GM12801 (cell line): Measurements from ENCODE around the gene TRERF1.

ENCODE experiments used
- TF ChIP-seq, protein P1 (sequence below): IDR thresholded peaks from one replicate; pipeline ENCODE4 v1.5.1; 2011; ENCODE audit warnings: control low read depth; ENCODE audit not compliant: insufficient read length; ENCODE audit errors: extremely low read depth

The TRERF1 gene

DNA sequence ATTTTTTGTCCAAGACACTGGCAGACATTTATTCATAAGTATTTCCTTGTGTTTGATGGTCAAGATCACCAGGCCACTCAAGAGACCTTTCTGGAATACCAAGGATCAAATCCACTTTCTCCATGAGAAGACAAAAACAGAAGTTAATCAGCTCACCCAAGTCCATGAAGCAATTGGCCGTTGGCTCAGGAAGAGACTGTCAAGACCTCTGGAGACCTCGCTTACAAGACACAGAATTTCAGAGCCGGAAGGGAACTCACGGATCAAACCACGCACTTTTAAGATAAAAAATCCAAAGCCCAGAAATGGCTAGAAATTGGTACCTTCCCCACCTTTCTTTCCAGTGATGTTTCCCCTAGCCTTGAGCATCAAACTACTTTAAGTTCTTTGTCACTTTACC, 3.3 kb downstream of the TRERF1 start:
- TF ChIP-seq, protein P1, sequence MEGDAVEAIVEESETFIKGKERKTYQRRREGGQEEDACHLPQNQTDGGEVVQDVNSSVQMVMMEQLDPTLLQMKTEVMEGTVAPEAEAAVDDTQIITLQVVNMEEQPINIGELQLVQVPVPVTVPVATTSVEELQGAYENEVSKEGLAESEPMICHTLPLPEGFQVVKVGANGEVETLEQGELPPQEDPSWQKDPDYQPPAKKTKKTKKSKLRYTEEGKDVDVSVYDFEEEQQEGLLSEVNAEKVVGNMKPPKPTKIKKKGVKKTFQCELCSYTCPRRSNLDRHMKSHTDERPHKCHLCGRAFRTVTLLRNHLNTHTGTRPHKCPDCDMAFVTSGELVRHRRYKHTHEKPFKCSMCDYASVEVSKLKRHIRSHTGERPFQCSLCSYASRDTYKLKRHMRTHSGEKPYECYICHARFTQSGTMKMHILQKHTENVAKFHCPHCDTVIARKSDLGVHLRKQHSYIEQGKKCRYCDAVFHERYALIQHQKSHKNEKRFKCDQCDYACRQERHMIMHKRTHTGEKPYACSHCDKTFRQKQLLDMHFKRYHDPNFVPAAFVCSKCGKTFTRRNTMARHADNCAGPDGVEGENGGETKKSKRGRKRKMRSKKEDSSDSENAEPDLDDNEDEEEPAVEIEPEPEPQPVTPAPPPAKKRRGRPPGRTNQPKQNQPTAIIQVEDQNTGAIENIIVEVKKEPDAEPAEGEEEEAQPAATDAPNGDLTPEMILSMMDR: no peak

GRCh38 chr6:42446996-42447395, 4.7 kb downstream of the TRERF1 start:
- TF ChIP-seq, protein P1: no peak

- TF ChIP-seq, protein P1: no peak
Measured at GRCh38 chr6:42446370-42446769, 5.4 kb downstream of the TRERF1 start.

DNA sequence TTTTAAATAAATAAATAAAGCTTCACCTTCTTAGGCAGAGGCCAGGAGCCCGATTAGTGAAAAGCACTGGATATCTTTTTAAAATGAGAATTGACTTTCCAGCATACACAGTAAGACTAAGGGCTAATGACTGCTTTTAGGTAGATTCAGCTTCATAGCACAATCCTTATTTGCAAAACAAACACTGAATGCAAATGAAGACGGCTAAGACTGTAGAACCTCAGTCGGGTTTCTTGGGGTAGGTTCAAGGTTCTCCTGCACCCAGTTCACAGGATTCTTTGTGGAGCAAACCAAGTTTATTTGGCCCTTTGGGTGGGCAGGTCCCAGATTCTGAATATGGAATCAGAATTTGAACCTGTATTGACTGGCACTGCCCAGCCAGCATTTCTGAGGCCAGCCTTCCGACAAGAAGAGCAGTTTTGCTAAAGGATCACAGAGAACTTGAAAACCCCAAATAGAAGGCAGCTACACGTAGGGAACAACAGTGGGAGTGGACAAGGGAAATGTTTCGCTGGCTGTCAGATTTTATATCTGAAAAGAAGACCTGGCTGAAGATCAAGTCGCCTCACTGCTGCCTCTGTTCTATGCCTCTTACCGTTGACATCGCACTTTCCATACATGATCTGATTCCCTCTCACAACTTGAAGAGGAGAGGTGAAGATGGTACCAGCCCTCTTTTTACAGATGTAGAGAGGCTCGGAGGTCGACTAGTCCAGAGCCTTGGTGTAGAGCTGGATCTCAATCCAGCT, 8.2 kb downstream of the TRERF1 start:
- TF ChIP-seq, protein P1: no peak

DNA sequence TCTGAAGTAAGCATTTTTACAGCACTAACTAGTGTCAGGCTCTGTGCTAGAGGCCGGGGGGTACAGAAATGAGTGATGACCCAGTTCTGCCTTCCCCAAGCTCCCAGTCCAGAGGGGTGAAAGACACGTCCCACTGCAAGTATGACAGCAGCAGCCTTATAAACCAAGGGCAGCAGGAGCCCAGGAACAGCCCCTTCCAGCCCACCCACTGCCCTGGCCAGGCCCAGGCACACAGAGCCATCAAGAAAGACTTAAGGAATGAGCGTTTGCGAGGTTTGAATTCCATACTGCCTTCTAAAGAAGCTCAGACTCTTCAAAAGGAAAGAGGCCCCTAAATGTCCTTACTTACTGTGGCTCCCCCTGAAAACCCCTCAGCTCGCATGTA, 10.0 kb downstream of the TRERF1 start:
- TF ChIP-seq, protein P1: no peak

DNA sequence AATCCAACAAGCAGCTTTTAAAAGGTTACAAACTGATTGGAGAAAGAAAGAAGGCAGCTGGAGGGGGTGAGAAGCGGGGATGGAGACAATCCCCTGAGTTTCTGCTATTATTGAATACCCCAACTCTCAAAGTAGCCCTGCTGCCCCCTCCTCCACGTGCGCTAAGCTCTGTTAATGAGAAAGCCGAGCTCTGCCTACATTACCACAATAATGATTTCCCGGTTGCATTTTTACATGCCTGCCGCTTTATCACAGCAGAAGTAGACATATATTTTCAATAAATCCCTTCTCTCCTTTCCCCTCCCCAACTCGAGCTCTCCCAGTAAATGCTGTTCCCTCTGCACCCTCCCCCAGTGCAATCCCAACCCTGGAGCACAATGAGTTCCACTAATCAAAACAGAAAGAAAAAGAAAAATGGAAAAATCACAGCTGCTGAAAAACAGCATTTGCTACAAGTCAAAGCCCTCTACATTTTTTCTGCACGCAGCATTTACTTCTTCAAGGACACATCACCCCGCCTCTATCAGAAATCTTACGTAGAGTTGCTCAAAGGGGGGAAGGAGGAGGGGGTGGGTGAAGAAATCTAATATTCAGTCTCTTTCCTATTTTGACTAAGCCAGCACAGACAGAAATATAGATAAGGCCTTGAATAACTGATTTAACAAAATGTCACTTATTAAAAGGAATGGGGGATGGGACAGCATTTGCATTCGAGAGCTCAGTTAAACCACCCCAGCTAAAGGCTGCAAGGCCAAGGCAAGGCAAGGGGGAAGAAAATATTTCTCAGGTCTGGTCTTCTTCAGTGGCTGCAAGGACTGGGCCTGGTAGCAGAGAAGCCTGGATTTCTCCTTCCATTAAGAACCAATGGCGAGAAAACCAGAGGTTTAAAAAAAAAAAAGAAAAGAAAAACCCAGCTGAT, 10.7 kb downstream of the TRERF1 start:
- TF ChIP-seq, protein P1: no peak

DNA sequence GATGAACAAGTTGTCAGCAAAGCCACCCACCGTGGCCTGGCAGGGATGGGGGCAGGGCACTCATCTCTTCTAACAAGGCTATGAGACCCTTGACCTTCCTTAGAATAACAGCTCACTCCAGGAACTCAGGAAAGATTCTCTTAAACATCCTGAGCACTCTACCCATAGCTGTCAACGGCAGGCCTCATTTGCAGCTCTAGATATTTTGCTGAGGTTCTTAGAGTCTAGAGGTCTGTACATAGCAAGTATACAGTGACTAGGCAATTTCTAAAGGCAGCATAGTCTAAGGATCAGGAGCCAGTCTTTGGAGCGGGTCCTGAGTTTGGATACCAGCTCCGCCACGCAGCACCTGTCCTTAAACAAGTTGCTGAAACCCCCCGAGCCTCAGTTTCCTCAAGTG, 11.7 kb downstream of the TRERF1 start:
- TF ChIP-seq, protein P1: no peak
